ENCODE data around the gene NRXN3.

The NRXN3 gene

DNA sequence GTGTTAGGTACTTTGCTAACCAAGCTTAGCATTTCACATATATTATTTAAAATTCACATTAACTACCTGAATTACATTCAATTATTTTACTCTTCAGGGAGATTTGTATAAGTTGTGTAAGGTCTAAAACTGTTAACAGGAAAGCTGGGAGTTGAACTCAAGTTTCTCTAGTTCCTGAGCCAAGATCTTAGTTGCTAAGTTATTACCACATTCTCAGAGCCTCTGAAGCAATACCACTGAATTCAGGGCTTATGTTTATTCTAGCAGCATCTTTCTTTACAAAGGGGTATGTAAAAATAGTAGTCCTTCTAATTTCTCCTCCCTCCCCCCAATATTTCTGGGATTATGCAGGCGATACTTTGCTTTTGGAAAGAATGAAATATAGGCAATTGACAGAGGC, 1254.3 kb downstream of the NRXN3 start:
- no peak overlapping the region for H3K9ac ChIP-seq (ENCODE audit: low read length)
- H3K79me2 ChIP-seq (ENCODE audit: insufficient read depth, low read length): no peaks in the 10 kb centered on the region
- TF ChIP-seq EZH2phosphoT487 (conservative IDR thresholded peaks at IDR 0.05; ENCODE audit: low read length): no peak
- TF ChIP-seq, protein P1, sequence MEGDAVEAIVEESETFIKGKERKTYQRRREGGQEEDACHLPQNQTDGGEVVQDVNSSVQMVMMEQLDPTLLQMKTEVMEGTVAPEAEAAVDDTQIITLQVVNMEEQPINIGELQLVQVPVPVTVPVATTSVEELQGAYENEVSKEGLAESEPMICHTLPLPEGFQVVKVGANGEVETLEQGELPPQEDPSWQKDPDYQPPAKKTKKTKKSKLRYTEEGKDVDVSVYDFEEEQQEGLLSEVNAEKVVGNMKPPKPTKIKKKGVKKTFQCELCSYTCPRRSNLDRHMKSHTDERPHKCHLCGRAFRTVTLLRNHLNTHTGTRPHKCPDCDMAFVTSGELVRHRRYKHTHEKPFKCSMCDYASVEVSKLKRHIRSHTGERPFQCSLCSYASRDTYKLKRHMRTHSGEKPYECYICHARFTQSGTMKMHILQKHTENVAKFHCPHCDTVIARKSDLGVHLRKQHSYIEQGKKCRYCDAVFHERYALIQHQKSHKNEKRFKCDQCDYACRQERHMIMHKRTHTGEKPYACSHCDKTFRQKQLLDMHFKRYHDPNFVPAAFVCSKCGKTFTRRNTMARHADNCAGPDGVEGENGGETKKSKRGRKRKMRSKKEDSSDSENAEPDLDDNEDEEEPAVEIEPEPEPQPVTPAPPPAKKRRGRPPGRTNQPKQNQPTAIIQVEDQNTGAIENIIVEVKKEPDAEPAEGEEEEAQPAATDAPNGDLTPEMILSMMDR (IDR thresholded peaks at IDR 0.05; ENCODE audit: insufficient read depth, low read length, poor library complexity, severe bottlenecking): no peak

DNA sequence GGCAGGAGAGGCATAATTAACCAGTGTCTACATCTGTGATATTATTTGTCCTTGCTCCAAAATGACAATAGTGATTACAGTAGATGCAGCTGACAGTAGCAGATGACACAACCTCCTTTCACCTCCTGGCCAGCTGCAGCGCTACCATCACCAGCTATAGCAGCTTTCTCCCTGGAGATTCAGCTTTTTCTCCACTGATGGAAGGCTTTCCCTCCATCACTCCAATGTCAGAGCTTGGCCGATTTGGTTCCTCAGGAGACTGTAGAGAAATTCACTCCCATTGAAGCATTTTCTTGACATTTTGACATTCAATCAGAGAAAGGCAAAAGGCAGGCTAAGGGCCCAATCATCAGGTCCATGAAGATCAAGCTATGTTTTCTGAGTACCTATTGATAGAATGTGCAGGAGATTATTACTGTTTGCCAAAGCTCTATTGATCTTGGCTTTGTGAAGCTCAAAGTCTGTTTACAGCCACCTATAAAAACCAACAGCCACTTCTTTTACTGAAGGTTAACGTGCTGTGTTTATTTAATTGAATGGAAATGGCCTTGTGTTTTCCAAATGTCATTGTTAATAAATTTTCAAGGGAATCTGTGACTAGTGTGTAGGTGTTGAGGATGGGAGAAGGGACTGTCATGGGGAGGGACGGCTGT, 1256.1 kb downstream of the NRXN3 start:
- no peaks in the 10 kb centered on the region for H3K9me3 ChIP-seq (ENCODE audit: insufficient read depth, low read length)
- H3K27ac ChIP-seq (ENCODE audit: low read depth, low read length): no peak overlapping the region
- H3K27me3 ChIP-seq (ENCODE audit: low read length): no peaks in the 10 kb centered on the region
- H2AFZ ChIP-seq (ENCODE audit: low read depth, low read length, severe bottlenecking): no peak overlapping the region
- H3K9me2 ChIP-seq (replicated peaks; ENCODE audit: insufficient read depth, low read length): no peaks in the 10 kb centered on the region
- no peak overlapping the region for H3K9ac ChIP-seq (ENCODE audit: low read length)
- H3K79me2 ChIP-seq (ENCODE audit: insufficient read depth, low read length): no peaks in the 10 kb centered on the region
- no peaks in the 10 kb centered on the region for H4K20me1 ChIP-seq (ENCODE audit: low read depth, low read length)
- no peak overlapping the region for H3K4me3 ChIP-seq (ENCODE audit: insufficient read depth, low read length, poor library complexity, severe bottlenecking)
- TF ChIP-seq, protein P1 (IDR thresholded peaks at IDR 0.05; ENCODE audit: insufficient read depth, low read length, poor library complexity, severe bottlenecking): no peak
- no peak for TF ChIP-seq EZH2phosphoT487 (conservative IDR thresholded peaks at IDR 0.05; ENCODE audit: low read length)
- no peaks in the 10 kb centered on the region for H3K36me3 ChIP-seq (ENCODE audit: low read length)
- no peaks in the 10 kb centered on the region for H3F3A ChIP-seq (ENCODE audit: insufficient read depth)
- H3K4me2 ChIP-seq (ENCODE audit: low read depth, low read length, poor library complexity, severe bottlenecking): no peak overlapping the region

More for the DNA sequence above, 1254.3 kb downstream of the NRXN3 start:
- H3K4me2 ChIP-seq (ENCODE audit: low read depth, low read length, poor library complexity, severe bottlenecking): no peak overlapping the region
- H3K27ac ChIP-seq (ENCODE audit: low read depth, low read length): no peak overlapping the region
- H3K9me3 ChIP-seq (ENCODE audit: insufficient read depth, low read length): no peaks in the 10 kb centered on the region
- H2AFZ ChIP-seq (ENCODE audit: low read depth, low read length, severe bottlenecking): no peak overlapping the region
- no peaks in the 10 kb centered on the region for H3K36me3 ChIP-seq (ENCODE audit: low read length)
- no peak overlapping the region for H3K4me3 ChIP-seq (ENCODE audit: insufficient read depth, low read length, poor library complexity, severe bottlenecking)
- no peaks in the 10 kb centered on the region for H4K20me1 ChIP-seq (ENCODE audit: low read depth, low read length)
- H3K9me2 ChIP-seq (replicated peaks; ENCODE audit: insufficient read depth, low read length): no peaks in the 10 kb centered on the region
- H3K27me3 ChIP-seq (ENCODE audit: low read length): no peaks in the 10 kb centered on the region
- H3F3A ChIP-seq (ENCODE audit: insufficient read depth): no peaks in the 10 kb centered on the region

DNA sequence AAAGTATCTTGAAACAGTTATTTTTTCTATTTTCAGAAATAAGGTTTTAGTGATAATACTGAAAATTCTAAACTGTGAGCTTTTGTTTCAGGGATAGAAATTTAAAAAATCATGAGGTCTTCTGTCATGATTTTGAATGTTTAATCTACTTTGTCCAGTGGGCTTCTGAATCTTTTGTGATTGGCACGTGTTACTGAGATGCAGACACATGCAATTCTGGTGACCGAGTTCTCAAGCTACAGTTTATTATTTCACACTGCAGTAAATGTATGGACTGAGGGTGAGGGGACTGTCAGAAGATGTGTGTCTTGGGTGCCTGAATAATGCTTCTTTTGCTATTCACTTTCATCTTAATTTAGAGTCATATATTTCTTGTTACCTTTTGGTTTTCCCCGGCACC, 1262.5 kb downstream of the NRXN3 start:
- Histone ChIP-seq H3K27ac (ENCODE audit: low read depth, low read length) (no peak overlapping the region), H4K20me1 (ENCODE audit: low read depth, low read length) (no peaks in the 10 kb centered on the region), H3K4me2 (ENCODE audit: low read depth, low read length, poor library complexity, severe bottlenecking) (no peak overlapping the region), H3K27me3 (ENCODE audit: low read length) (no peaks in the 10 kb centered on the region), H3F3A (ENCODE audit: insufficient read depth) (no peaks in the 10 kb centered on the region), H3K9ac (ENCODE audit: low read length) (no peak overlapping the region), H3K36me3 (ENCODE audit: low read length) (no peaks in the 10 kb centered on the region), H3K4me3 (ENCODE audit: insufficient read depth, low read length, poor library complexity, severe bottlenecking) (no peak overlapping the region), H3K79me2 (ENCODE audit: insufficient read depth, low read length) (no peaks in the 10 kb centered on the region), H3K9me3 (ENCODE audit: insufficient read depth, low read length) (no peaks in the 10 kb centered on the region), H3K9me2 (replicated peaks; ENCODE audit: insufficient read depth, low read length) (no peaks in the 10 kb centered on the region), H2AFZ (ENCODE audit: low read depth, low read length, severe bottlenecking) (no peak overlapping the region)
- TF ChIP-seq EZH2phosphoT487 (conservative IDR thresholded peaks at IDR 0.05; ENCODE audit: low read length): no peak
- TF ChIP-seq, protein P1 (IDR thresholded peaks at IDR 0.05; ENCODE audit: insufficient read depth, low read length, poor library complexity, severe bottlenecking): no peak
